GM21360 (cell line): ENCODE measurements around the gene CREB5.
"Not testable (repeated sequence)": the region's sequence is repeated elsewhere in the genome, so short reads cannot be mapped to it uniquely, and the experiment has no call there.

Experiments used
- ATAC-seq: cut with Tn5 transposase; IDR thresholded peaks from one replicate; pipeline ENCODE4 v1.9.1; 2021; ENCODE audit warnings: mild to moderate bottlenecking, moderate library complexity; ENCODE audit not compliant: unreplicated experiment

CREB5 gene

GRCh38 chr7:28598586-28598985 is 186.3 kb downstream of the CREB5 start:
- no peak for ATAC-seq

- ATAC-seq: no peak
These were observed 187.1 kb downstream of the CREB5 start for GRCh38 chr7:28599411-28599810.

GRCh38 chr7:28602282-28602681 is 190.0 kb downstream of the CREB5 start:
- no peak for ATAC-seq

GRCh38 chr7:28605427-28606085 is 193.2 kb downstream of the CREB5 start:
- no peak for ATAC-seq

- no peak for ATAC-seq
These were observed 194.1 kb downstream of the CREB5 start for GRCh38 chr7:28606421-28606820.

- ATAC-seq: no peak
These were observed 195.5 kb downstream of the CREB5 start for GRCh38 chr7:28607855-28608193.

GRCh38 chr7:28608237-28608656 is 195.9 kb downstream of the CREB5 start:
- ATAC-seq: no peak

- ATAC-seq: no peak
These were observed 196.4 kb downstream of the CREB5 start for GRCh38 chr7:28608731-28609130.

GRCh38 chr7:28609608-28610007 is 197.3 kb downstream of the CREB5 start:
- no peak for ATAC-seq

- not testable (repeated sequence) for ATAC-seq
These were observed 199.1 kb downstream of the CREB5 start for GRCh38 chr7:28611399-28611897.

GRCh38 chr7:28613262-28613661 is 200.9 kb downstream of the CREB5 start:
- ATAC-seq: no peak

- ATAC-seq: no peak
These were observed 202.8 kb downstream of the CREB5 start for GRCh38 chr7:28615091-28615490.

- ATAC-seq: no peak
These were observed 205.1 kb downstream of the CREB5 start for GRCh38 chr7:28617308-28617880.

GRCh38 chr7:28618383-28618782 is 206.1 kb downstream of the CREB5 start:
- no peak for ATAC-seq

- no peak for ATAC-seq
These were observed 206.9 kb downstream of the CREB5 start for GRCh38 chr7:28619256-28619655.

GRCh38 chr7:28621369-28621841 is 209.1 kb downstream of the CREB5 start:
- peak; percentile 70 for ATAC-seq

- peak; percentile 42 for ATAC-seq
These were observed 210.9 kb downstream of the CREB5 start for GRCh38 chr7:28623105-28623730.

- no peak for ATAC-seq
These were observed 211.5 kb downstream of the CREB5 start for GRCh38 chr7:28623863-28624262.

- no peak for ATAC-seq
These were observed 213.1 kb downstream of the CREB5 start for GRCh38 chr7:28625432-28625831.

GRCh38 chr7:28626221-28626620 is 213.9 kb downstream of the CREB5 start:
- ATAC-seq: no peak

GRCh38 chr7:28626624-28627262 is 214.4 kb downstream of the CREB5 start:
- no peak for ATAC-seq

- ATAC-seq: no peak
These were observed 214.9 kb downstream of the CREB5 start for GRCh38 chr7:28627263-28627653.
